ENCODE results near the gene AIF1L. TPM values are rescaled to one million over a fixed set of nuclear protein-coding genes. Genes with fewer than 3 reads are reported as not detected.

Gene AIF1L
- total and polyA plus RNA-seq, 2 experiments from 2014 or later, result 0.28 TPM; not detected in 1

GRCh38 chr9:131120620-131121228 lies 24.4 kb downstream of the AIF1L start:
- Histone ChIP-seq H3K4me3 (no peak overlapping the region), H3K9me3 (ENCODE audit: low read depth) (no peaks in the 10 kb centered on the region), H3K9ac (no peak overlapping the region), H3K4me2 (ENCODE audit: unreplicated experiment) (no peak overlapping the region), H4K20me1 (ENCODE audit: insufficient read depth) (no peaks in the 10 kb centered on the region), H3K36me3 (ENCODE audit: low read depth) (no peaks in the 10 kb centered on the region), H3K27ac (no peak overlapping the region), H3K4me1 (ENCODE audit: insufficient read depth) (peaks cover 4% of the 10 kb centered on the region; the same call in 1 of the 2 replicates), H2AFZ (no peak overlapping the region), H3K79me2 (ENCODE audit: insufficient read depth) (peaks cover 3% of the 10 kb centered on the region), H3K27me3 (replicated peaks; ENCODE audit: insufficient read depth) (no peaks in the 10 kb centered on the region; the same call in 1 of the 2 replicates), H3K9me2 (ENCODE audit: insufficient read depth) (no peaks in the 10 kb centered on the region), H3F3A (ENCODE audit: insufficient read depth) (no peaks in the 10 kb centered on the region)
- TF ChIP-seq EZH2phosphoT487 (IDR thresholded peaks at IDR 0.05; ENCODE audit: insufficient read depth, low read depth), result no peak
- no peak for TF ChIP-seq EZH2 (IDR thresholded peaks at IDR 0.05; ENCODE audit: insufficient read depth, poor library complexity, severe bottlenecking)
- 61 to 71% methylated on average over 7 of the region's 7 CpGs for WGBS, 2 experiments (ENCODE audit: low coverage in 1 of 2, low lambda C conversion rate in 2 of 2, missing lambda C conversion rate in 2 of 2)
- no peak for DNase-seq
- in situ Hi-C loops (cut with MboI), result no loop called here

GRCh38 chr9:131121346-131121745 lies 25.0 kb downstream of the AIF1L start:
- no peaks in the 10 kb centered on the region; the same call in 1 of the 2 replicates for H3K27me3 ChIP-seq (replicated peaks; ENCODE audit: insufficient read depth)
- 49 to 66% methylated on average over 2 of the region's 2 CpGs for WGBS, 2 experiments (ENCODE audit: low coverage in 1 of 2, low lambda C conversion rate in 2 of 2, missing lambda C conversion rate in 2 of 2)
- H3F3A ChIP-seq (ENCODE audit: insufficient read depth), result no peaks in the 10 kb centered on the region
- no peaks in the 10 kb centered on the region for H4K20me1 ChIP-seq (ENCODE audit: insufficient read depth)
- no peaks in the 10 kb centered on the region for H3K36me3 ChIP-seq (ENCODE audit: low read depth)
- in situ Hi-C loops (cut with MboI), result no loop called here
- H3K9ac ChIP-seq, result no peak overlapping the region
- no peaks in the 10 kb centered on the region for H3K9me2 ChIP-seq (ENCODE audit: insufficient read depth)
- TF ChIP-seq EZH2phosphoT487 (IDR thresholded peaks at IDR 0.05; ENCODE audit: insufficient read depth, low read depth) (no peak), EZH2 (IDR thresholded peaks at IDR 0.05; ENCODE audit: insufficient read depth, poor library complexity, severe bottlenecking) (no peak)
- H3K27ac ChIP-seq, result no peak overlapping the region
- H3K9me3 ChIP-seq (ENCODE audit: low read depth), result no peaks in the 10 kb centered on the region
- H3K4me1 ChIP-seq (ENCODE audit: insufficient read depth), result peaks cover 6% of the 10 kb centered on the region
- no peak overlapping the region for H2AFZ ChIP-seq
- no peak for DNase-seq
- no peak overlapping the region for H3K4me3 ChIP-seq
- no peak overlapping the region for H3K4me2 ChIP-seq (ENCODE audit: unreplicated experiment)
- H3K79me2 ChIP-seq (ENCODE audit: insufficient read depth), result peaks cover 9% of the 10 kb centered on the region

GRCh38 chr9:131122158-131122557 lies 25.8 kb downstream of the AIF1L start:
- DNase-seq, result no peak
- H3K4me1 ChIP-seq (ENCODE audit: insufficient read depth), result peaks cover 11% of the 10 kb centered on the region
- WGBS, 2 experiments (ENCODE audit: low coverage in 1 of 2, low lambda C conversion rate in 2 of 2, missing lambda C conversion rate in 2 of 2), result 24 to 43% methylated on average over 2 of the region's 2 CpGs
- in situ Hi-C loops (cut with MboI), result no loop called here
- no peak overlapping the region for H3K4me3 ChIP-seq
- H3K27ac ChIP-seq, result no peak overlapping the region
- no peaks in the 10 kb centered on the region for H4K20me1 ChIP-seq (ENCODE audit: insufficient read depth)
- TF ChIP-seq EZH2phosphoT487 (IDR thresholded peaks at IDR 0.05; ENCODE audit: insufficient read depth, low read depth), result no peak
- TF ChIP-seq EZH2 (IDR thresholded peaks at IDR 0.05; ENCODE audit: insufficient read depth, poor library complexity, severe bottlenecking), result no peak
- H3K9me2 ChIP-seq (ENCODE audit: insufficient read depth), result no peaks in the 10 kb centered on the region
- H3K4me2 ChIP-seq (ENCODE audit: unreplicated experiment), result no peak overlapping the region
- no peak overlapping the region for H3K9ac ChIP-seq
- H3K36me3 ChIP-seq (ENCODE audit: low read depth), result no peaks in the 10 kb centered on the region
- peaks cover 17% of the 10 kb centered on the region for H3K79me2 ChIP-seq (ENCODE audit: insufficient read depth)
- H3K27me3 ChIP-seq (replicated peaks; ENCODE audit: insufficient read depth), result no peaks in the 10 kb centered on the region; the same call in 1 of the 2 replicates
- no peak overlapping the region for H2AFZ ChIP-seq
- no peaks in the 10 kb centered on the region for H3F3A ChIP-seq (ENCODE audit: insufficient read depth)
- no peaks in the 10 kb centered on the region for H3K9me3 ChIP-seq (ENCODE audit: low read depth)

- peaks cover 44% of the 10 kb centered on the region for H3K79me2 ChIP-seq (ENCODE audit: insufficient read depth)
- H3K4me2 ChIP-seq (ENCODE audit: unreplicated experiment), result peak overlapping the region; percentile 96
- no peak for DNase-seq
- no peaks in the 10 kb centered on the region for H3K9me3 ChIP-seq (ENCODE audit: low read depth)
- in situ Hi-C loops (cut with MboI), result no loop called here
- H3K9me2 ChIP-seq (ENCODE audit: insufficient read depth), result no peaks in the 10 kb centered on the region
- no peaks in the 10 kb centered on the region for H3K27me3 ChIP-seq (replicated peaks; ENCODE audit: insufficient read depth)
- WGBS, 2 experiments (ENCODE audit: low coverage in 1 of 2, low lambda C conversion rate in 2 of 2, missing lambda C conversion rate in 2 of 2), result 0 to 1% methylated on average over 4 to 7 of the region's 7 CpGs
- H3K36me3 ChIP-seq (ENCODE audit: low read depth), result peaks cover 23% of the 10 kb centered on the region
- no peak for TF ChIP-seq EZH2phosphoT487 (IDR thresholded peaks at IDR 0.05; ENCODE audit: insufficient read depth, low read depth)
- no peak for TF ChIP-seq EZH2 (IDR thresholded peaks at IDR 0.05; ENCODE audit: insufficient read depth, poor library complexity, severe bottlenecking)
- H4K20me1 ChIP-seq (ENCODE audit: insufficient read depth), result no peaks in the 10 kb centered on the region
- no peaks in the 10 kb centered on the region for H3F3A ChIP-seq (ENCODE audit: insufficient read depth)
- H3K4me1 ChIP-seq (ENCODE audit: insufficient read depth), result peaks cover 11% of the 10 kb centered on the region
- H3K4me3 ChIP-seq, result peak overlapping the region; percentile 91
- peak overlapping the region; percentile 94 for H3K9ac ChIP-seq
- H2AFZ ChIP-seq, result peak overlapping the region; percentile 100
- H3K27ac ChIP-seq, result peak overlapping the region; percentile 72
Observed at GRCh38 chr9:131125038-131125287, 28.6 kb downstream of the AIF1L start.
